Activated B cell treated with CpG ODN at 0.5 μM for 24 hours (primary cell): ENCODE measurements around the gene SERPINA1. TPM values are rescaled to one million over a fixed set of nuclear protein-coding genes. Genes with fewer than 3 reads are reported as not detected.
"Not testable (repeated sequence)": the region's sequence is repeated elsewhere in the genome, so short reads cannot be mapped to it uniquely, and the experiment has no call there.

Source experiments
- ATAC-seq: fragments of 200-7000 bp; cut with Tn5 transposase; one replicate; pipeline ENCODE4 v1.10.0; 2021; ENCODE audit warnings: low read depth, mild to moderate bottlenecking, moderate library complexity
- CTCF ChIA-PET: fragments of 350-600 bp; sonication (Branson Sonifier 250); formaldehyde crosslinking; loops from one replicate; lab custom pipeline; 2021; ENCODE audit warnings: antibody characterized with exemption; lab: Charles Lee
- POLR2A ChIA-PET: fragments of 350-600 bp; sonication (Branson Sonifier 250); formaldehyde crosslinking; loops from one replicate; lab custom pipeline; 2021; ENCODE audit warnings: antibody characterized with exemption; lab: Charles Lee
- DNase-seq: peaks from one replicate; pipeline ENCODE4 v3.0.0; 2022
- H3K27ac Mint-ChIP-seq: one replicate; pipeline ENCODE4 v1.8.0; 2020; ENCODE audit warnings: mixed read lengths
- H3K27me3 Mint-ChIP-seq: one replicate; pipeline ENCODE4 v1.8.0; 2021; ENCODE audit warnings: mixed read lengths
- H3K36me3 Mint-ChIP-seq: one replicate; pipeline ENCODE4 v1.8.0; 2021; ENCODE audit warnings: low read depth, mixed read lengths
- H3K4me1 Mint-ChIP-seq: one replicate; pipeline ENCODE4 v1.8.0; 2021; ENCODE audit warnings: mixed read lengths
- H3K4me3 Mint-ChIP-seq: one replicate; pipeline ENCODE4 v1.8.0; 2020; ENCODE audit warnings: mild to moderate bottlenecking, mixed read lengths
- H3K9me3 Mint-ChIP-seq: one replicate; pipeline ENCODE4 v1.8.0; 2020; ENCODE audit warnings: mixed read lengths
- CTCF ChIP-seq: fragments of 200-600 bp; IDR thresholded peaks from one replicate; pipeline ENCODE4 v1.8.0; 2022; ENCODE audit warnings: antibody characterized with exemption, mild to moderate bottlenecking
- intact Hi-C: fragments of 100-400 bp; cut with micrococcal nuclease; formaldehyde crosslinking; loops from one replicate; pipeline ENCODE4 v1.15.1; 2024
- total RNA-seq: library from RNA; stranded (reverse); gene quantifications from 2 replicates; pipeline ENCODE4 v1.2.3, GENCODE V29; 2022

The SERPINA1 gene
- total RNA-seq, 1 donor from 2014 or later: 0.31 TPM

- Mint-ChIP-seq H3K4me3 (no peak overlapping the region), H3K9me3 (peaks cover 3% of the 10 kb centered on the region), H3K27ac (no peak overlapping the region), H3K4me1 (no peaks in the 10 kb centered on the region), H3K27me3 (peaks cover 7% of the 10 kb centered on the region), H3K36me3 (no peaks in the 10 kb centered on the region)
- peak; percentile 21 for DNase-seq
- CTCF ChIA-PET: interaction anchor here (2.5 to 4.1 kb wide), 3 partner anchors 10 to 126 kb away, joined by 9 to 28 read pairs (median 18); no protein-coding TSS in a partner anchor
- intact Hi-C loops: loop anchor here (1.0 kb wide), 1 partner anchor 126 kb away; no protein-coding TSS in a partner anchor
- no peak for TF ChIP-seq CTCF
- no peak for ATAC-seq
- POLR2A ChIA-PET: no interaction called here
These were observed 35.2 kb upstream of the SERPINA1 start for GRCh38 chr14:94423453-94424056.

GRCh38 chr14:94421316-94421715 is 32.9 kb upstream of the SERPINA1 start:
- Mint-ChIP-seq H3K4me1 (no peaks in the 10 kb centered on the region), H3K36me3 (no peaks in the 10 kb centered on the region), H3K9me3 (peaks cover 3% of the 10 kb centered on the region), H3K27ac (no peak overlapping the region), H3K4me3 (no peak overlapping the region), H3K27me3 (peaks cover 7% of the 10 kb centered on the region)
- ATAC-seq (no peak), DNase-seq (no peak)
- TF ChIP-seq CTCF: no peak
- intact Hi-C loops: no loop called here
- CTCF ChIA-PET: interaction anchor here (2.5 to 4.1 kb wide), 3 partner anchors 12 to 128 kb away, joined by 9 to 28 read pairs (median 18); no protein-coding TSS in a partner anchor
- POLR2A ChIA-PET: no interaction called here

- CTCF ChIA-PET, intact Hi-C loops, DNase-seq, H3K4me1 Mint-ChIP-seq, POLR2A ChIA-PET, H3K27me3 Mint-ChIP-seq, H3K36me3 Mint-ChIP-seq, H3K27ac Mint-ChIP-seq, H3K4me3 Mint-ChIP-seq, ATAC-seq, H3K9me3 Mint-ChIP-seq: not testable (repeated sequence)
These were observed 29.2 kb upstream of the SERPINA1 start for GRCh38 chr14:94417497-94418205.

- ChIA-PET CTCF (no interaction called here), POLR2A (no interaction called here)
- H3K27ac Mint-ChIP-seq: no peak overlapping the region
- no peak for TF ChIP-seq CTCF
- no peaks in the 10 kb centered on the region for H3K4me1 Mint-ChIP-seq
- intact Hi-C loops: no loop called here
- peaks cover 4% of the 10 kb centered on the region for H3K27me3 Mint-ChIP-seq
- ATAC-seq (no peak), DNase-seq (no peak)
- H3K36me3 Mint-ChIP-seq: no peaks in the 10 kb centered on the region
- H3K9me3 Mint-ChIP-seq: peaks cover 4% of the 10 kb centered on the region
- H3K4me3 Mint-ChIP-seq: no peak overlapping the region
These were observed 24.6 kb upstream of the SERPINA1 start for GRCh38 chr14:94412671-94413638.

- DNase-seq (no peak), ATAC-seq (no peak)
- Mint-ChIP-seq H3K9me3 (peaks cover 6% of the 10 kb centered on the region), H3K4me3 (no peak overlapping the region), H3K27ac (no peak overlapping the region), H3K36me3 (no peaks in the 10 kb centered on the region), H3K4me1 (no peaks in the 10 kb centered on the region), H3K27me3 (peaks cover 4% of the 10 kb centered on the region)
- TF ChIP-seq CTCF: no peak
- POLR2A ChIA-PET: no interaction called here
- CTCF ChIA-PET: no interaction called here
- intact Hi-C loops: no loop called here
These were observed 23.2 kb upstream of the SERPINA1 start for GRCh38 chr14:94411638-94412037.

- H3K36me3 Mint-ChIP-seq, H3K4me3 Mint-ChIP-seq, H3K9me3 Mint-ChIP-seq, DNase-seq, POLR2A ChIA-PET, CTCF ChIA-PET, ATAC-seq, H3K27ac Mint-ChIP-seq, intact Hi-C loops, H3K4me1 Mint-ChIP-seq, H3K27me3 Mint-ChIP-seq: not testable (repeated sequence)
These were observed 21.0 kb upstream of the SERPINA1 start for GRCh38 chr14:94409430-94409829.
